NCI-H1105 treated with DMSO at 0.1 percent for 48 hours (cell line): ENCODE data around the gene REL.
"Not testable (repeated sequence)": the region's sequence is repeated elsewhere in the genome, so short reads cannot be mapped to it uniquely, and the experiment has no call there.

Source experiments
- DNase-seq: peaks from one replicate; lab custom pipeline; 2025; lab: John Stamatoyannopoulos, UW

REL gene

DNA sequence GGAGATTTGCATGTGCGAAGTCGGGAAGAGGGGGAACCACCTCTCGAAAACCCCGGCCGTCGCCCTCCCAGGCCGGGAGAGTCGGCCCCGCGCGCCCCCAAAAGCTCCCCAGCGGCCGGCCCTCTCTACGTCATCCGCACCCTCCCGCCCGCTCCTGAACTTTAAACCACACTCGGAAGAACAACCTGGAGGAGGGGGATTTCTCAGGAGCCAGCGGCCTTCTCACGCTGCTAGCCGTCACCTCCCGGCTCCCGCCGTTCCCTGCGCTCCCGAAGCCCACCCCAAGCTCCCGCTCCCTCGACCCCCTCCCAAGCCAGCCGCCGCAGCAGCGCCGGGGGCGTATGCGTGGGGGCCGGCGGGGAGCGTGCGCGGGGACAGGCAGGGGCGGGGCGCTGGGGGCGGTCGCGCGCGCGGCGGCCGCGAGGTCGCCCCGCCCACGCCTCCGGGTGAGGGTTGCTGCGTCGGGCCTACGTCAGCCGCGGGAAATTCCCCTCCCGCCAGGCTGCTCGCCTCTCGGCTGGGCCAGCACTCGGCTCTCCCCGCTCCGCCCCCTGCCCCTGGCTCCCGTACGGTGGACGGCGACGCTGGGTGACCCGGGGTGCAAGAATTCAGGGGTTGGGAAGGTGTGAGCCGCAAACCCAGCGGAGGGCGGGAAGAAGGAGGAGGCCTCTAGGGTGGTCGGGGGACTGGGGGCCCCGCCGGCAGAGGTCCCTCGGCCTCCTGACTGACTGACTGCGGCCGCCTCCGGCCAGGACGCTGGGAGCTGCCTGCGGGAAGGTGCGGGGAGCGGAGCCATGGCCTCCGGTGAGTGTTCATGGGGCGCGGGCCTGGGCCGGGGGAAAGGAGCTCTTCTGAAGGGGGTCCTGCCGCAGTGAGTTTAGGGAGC lies at the start of gene REL:
REL (plus strand) TSS at position 528 of the 886 bp plus-strand sequence; CDS start at position 795, 267 bp downstream.
- DNase-seq: peak; percentile 79

DNA sequence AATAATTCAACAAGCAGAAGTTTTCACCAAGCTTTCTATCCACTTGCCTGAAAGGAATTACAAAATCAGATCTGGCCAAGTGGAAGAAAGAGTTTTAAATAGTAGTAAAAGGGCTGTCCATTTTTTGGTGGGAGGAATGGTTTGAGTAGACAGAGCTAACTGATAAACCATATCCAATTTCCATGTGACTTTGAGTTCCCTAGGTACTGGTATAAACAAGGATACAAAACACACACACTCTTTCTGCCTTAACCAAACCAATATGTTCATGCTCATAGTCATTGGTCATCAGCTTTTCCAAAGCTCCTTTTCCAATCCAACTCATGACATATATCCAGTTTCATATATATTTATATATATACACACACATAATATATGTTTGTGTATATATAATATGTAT lies 49.5 kb upstream of the REL start:
- no peak for DNase-seq

DNA sequence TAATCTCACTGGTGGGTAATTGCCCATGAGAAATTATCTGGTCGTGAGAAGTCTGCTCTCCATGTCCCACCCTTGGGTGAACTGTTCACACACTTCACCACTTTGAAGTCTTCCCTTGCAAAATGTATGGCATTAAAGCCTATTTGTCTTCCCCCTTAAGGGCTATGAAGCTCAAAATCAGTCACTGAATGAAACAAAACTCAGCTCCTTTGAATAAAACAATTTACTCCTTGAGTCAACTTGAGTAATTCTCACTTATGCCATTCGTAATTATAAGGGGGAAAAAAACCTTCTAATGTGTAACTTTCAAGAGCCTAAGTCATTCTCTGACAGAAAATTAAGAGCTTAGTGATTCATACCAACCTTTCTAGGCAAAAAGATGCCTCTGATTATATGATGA lies 48.8 kb upstream of the REL start:
- DNase-seq: no peak

DNA sequence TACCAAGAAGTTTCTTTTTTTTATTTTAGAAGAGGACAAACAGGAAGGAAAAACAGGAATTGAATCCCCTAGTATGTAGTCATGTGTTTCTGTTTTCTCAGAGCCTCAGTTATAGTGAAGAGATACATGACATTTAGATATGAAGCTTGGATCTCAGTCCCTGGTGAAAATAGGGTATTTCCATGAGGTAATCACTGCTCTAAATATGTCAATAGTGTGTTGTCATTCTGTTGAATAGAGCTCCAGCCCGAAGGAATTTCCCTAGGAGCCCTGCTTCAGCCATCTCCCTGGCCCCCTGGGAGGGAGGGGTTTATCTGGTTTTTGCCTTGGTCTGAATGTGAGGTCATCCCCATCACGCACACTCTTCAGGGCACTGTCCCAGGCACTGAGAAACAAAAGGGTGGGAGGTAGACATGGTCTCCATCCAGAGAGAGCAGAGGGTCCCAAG lies 47.1 kb upstream of the REL start:
- no peak for DNase-seq

DNA sequence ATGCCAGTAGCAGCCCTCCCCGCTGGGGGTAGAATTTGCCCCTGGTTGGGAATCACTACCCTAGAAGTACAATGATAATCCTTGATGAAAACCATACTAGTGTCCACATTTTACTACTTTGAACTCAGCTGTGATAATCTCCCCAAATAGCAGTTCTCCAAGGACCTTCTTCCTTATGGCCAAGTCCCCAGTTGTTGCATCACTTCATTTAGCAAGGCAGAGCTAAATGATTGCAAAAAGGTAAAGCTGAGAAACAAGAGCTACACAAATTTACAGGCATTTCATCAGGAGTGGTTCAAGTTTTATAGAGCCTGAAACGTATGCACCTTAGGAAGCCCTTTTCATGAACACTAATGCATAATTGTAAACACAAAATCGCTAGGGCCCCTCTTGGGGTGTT lies 44.9 kb upstream of the REL start:
- no peak for DNase-seq

DNA sequence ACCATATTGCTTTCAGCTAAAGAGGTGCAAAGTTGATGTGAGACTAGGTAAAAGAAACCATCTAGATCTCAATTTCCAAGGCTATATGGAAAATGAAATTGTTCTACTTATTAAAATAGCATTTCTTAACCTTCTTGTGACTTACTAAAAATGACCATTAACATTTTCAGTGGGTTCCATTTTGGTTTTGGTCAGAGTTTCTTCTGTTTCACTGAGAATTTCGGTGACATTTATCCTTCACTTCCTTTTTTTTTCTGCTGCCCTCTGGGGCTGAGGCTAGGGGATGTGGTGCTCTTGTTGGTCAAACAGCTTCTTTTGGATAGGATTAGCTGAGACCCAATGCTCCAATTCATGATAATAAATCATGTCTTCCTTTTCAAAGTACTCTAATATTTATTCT lies 44.3 kb upstream of the REL start:
- no peak for DNase-seq

DNA sequence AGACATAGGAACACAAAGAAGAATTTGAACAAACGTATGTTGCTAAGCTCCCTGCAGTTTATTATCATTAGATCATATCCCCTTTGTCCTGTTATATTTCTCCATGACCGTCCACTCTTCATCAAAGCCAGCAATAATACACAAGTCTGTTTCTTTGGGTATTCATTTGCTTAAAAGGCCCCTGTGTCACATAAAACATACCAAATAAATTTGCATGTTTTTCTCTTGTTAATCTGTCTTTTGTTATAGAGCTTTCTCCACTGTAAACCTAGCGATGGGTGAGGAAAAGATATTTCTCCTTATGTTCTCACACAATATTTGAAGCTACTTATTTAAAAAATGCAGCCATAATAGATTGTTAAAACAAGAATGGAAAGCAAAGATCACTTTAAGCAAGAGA lies 42.9 kb upstream of the REL start:
- DNase-seq: no peak

DNA sequence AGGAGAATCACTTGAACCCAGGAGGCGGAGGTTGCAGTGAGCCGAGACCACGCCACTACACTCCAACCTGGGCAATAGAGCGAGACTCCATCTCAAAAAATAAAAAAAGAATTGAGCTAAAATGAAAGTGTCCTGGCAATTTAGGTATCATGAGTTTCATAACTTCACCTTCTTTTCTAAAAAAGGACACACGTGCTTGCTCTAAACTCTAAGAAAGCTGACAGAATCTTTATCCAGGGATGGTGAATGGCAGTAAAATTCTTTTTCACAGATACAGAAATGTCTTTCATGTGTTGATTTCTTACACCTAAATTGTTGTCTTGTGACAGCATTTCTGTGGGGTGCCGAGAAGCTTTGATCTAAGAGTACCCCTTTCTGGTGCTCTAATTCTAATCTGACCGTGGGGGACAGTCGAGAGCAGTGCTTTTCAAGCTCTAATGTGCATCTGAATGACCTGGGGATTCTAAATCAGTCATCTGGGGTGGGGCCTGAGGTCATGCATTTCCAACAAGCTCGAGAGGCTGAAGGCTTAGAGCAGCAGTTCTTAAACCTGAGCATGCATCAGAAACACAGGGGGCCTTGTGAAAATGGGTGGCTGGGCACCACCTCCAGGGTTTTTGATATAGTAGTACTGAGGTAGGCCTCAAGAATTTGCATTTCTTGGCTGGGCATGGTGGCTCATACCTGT lies 42.1 kb upstream of the REL start:
- no peak for DNase-seq

DNA sequence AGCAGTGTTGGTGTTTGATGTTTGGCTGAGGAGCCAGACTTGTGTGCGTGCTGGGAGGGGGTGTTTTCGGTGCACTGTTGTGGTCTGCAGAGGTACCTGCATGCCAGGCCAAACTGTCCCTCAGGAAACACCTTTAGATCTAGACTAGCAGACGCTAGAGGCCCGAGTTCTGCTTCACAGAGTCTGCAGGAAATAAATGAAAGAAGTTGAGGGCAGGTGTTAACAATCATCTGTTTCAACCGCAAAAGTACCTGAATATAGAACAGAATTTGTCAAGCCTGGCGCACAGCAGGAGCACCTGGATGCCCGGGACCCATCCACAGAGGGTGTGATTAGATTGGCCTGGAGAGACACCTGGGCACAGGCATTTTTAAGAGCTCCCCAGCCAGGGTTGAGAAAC lies 40.5 kb upstream of the REL start:
- DNase-seq: no peak

DNA sequence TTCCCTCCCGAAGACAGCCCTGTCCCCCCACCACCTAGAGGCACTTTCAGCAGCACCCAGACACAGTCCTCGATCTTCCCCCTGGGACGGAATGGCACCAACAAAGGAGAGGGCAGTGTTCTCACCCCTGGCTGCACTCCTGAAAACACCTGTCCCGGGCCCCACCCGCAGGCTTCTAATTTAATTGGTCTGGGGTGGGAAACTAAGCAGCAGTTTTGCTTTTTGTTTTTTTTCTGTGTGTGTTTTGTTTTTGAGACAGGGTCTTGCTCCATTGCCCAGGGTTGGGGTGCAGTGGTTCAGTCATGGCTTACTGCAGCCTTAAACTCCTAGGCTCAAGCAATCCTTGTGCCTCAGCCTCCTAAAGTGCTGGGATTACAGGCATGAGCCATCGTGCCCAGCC lies 38.4 kb upstream of the REL start:
- DNase-seq: no peak

DNA sequence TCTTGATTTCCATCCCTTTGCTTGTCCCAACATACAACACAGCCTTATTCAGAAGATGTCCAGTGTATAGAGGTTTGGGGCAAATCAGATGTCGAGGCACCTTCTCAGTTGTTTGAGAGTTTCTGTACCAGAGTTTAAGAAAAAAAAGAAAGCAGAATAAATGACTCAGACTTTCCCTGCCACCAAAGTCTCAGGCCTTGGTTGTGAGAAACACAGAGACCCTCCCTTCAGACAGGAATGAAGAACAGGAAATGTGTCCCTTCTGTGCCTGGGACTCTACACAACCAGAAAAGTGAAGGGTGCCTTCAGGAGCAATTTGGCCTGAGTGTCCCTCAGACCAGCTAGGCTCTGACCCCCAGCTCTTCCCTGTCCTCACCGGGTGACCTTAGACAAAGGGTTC lies 37.3 kb upstream of the REL start:
- DNase-seq: no peak

DNA sequence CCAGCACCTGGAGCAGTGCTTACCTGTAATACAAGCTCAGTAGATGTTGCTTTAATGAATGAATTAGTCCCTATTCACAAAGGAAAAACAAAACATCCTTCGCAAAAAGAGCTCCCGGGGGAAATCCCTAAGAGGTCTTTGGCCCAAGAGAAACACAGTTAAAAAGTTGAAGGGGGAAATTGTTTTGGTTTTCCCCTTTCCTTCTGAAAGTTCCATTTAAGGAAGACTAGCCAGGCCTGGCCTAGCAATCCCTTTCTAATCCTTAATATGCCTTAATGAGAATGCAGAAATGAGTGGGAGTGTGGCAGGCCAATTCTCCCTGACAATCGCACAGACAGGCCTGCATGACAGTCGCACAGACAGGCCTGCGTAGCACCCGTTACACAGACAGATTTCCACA lies 33.5 kb upstream of the REL start:
- no peak for DNase-seq

DNA sequence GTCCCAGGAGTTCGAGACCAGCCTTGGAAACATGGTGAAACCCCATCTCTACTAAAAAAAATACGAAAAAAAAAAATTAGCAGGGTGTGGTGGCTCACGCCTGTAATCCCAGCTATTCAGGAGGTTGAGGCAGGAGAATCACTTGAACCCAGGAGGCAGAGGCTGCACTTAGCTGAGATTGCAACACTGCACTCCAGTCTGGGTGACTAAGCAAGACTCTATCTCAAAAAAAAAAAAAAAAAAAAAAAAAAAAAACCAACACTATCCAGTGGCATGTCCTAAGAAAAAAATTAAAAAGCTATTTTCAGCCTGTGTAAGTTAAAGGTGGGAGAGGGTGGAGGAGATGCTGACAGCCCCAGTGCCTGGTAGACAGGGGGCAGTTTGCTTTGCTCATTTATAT lies 32.2 kb upstream of the REL start:
- DNase-seq: no peak

DNA sequence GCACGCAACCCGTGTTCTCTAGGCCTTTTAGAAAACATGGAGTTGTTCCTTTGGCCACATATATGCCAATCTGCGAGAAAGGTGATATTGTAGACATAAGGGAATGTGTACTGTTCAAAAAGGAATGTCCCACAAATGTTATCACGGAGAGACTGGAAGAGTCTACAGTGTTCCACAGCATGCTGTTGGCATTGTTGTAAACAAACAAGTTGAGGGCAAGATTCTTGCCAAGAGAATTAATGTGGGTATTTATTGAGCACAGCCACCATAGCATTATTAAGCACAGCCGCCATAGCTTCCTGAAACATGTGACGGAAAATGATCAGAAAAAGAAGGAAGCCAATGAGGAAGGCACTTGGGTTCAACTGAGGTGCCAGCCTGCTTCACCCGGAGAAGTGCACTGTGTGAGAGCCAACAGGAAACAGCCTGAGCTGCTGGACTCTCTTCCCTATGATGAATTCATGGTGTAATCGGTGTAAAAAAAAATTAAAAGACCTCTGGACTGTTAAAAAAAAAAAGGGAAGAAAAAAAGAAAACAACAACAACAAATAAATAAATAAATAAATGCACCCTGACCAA lies 29.0 kb upstream of the REL start:
- no peak for DNase-seq

DNA sequence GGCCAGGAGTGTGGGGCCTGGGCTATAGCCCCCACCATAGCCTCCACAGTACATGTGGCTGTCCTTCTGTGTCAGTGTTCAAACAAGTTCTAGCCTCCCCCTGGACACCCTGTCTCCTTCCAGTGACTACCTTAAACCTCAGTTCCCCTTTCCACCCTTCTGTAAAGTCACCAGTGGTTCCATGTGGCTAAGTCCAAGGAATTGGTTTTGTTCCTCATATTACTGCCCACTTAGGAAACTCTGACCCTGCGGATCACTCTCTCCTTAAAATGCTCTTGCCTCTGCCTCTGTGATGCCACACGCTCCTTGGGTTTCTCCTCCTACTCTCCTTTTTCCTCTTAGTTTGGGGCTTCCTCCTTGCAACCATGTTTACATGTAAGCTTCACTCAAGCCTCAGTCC lies 27.8 kb upstream of the REL start:
- no peak for DNase-seq

DNA sequence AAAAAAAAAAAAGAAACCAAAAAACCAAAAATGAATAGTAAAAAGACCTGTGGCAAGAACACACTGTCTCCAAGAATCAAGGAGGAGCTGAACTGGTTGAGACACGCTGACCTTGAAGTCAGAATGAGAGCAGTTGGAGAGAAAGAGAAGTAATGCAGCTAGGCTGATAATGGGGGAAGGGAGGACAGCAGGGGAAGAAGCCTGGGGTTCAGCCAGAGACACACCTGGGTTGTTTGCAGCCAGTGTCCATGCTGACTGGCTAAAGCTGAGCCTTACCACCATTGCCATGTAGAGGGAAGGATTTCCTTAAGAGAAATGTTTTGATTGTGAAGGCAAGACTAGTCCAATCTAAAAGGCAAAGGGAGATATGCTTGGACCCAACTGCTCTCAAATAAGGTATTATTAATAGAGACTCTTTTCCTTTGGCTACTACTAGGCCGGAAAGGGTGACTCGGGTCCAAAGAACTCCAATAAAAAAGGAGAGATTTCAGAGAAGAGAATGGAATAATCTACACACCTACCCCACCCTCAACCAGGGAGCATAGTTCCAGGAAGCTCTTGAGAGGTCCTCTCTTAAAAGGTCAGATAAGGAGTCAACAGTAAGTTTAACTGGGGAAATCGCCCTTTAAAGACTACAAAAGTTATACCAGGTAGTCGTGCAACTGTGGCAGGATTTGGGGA lies 25.2 kb upstream of the REL start:
- DNase-seq: no peak

DNA sequence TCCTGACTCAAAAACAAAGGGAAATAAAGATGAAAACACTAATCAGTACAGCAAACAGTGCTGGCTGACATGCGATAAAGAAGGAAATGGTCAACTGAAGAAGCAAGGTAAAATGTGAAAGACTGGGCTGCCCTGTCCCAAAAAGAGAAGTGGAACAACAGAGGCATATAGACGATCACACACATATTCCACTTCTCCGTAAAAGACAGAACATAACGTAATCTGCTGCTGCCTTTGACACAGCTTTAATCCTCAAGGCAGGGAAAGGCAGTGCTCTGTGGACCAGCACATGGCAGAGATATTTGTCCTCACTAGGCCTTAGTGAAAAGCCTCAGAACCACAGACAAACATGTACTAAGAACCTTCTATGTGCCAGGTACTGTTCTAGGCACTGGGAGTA lies 24.3 kb upstream of the REL start:
- no peak for DNase-seq

DNA sequence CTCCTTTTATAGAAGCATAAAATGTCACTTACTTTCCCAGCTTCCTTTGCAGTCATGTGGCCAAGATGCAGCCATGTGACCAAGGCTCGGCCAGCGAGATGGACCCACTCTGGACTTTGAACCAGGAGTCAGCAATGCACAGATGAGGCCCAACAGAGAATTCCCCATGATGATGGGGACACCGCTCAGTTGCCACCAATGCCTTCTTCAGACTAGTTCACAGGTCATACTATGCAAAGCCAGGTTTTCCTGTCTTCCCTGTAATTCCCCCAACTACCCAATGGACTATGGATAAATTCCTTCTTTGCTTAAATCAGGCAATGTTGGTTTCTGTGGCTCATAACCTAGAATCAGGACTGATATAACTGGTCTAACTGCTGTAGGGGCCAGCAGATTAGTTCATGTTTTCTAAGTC lies 22.5 kb upstream of the REL start:
- DNase-seq: no peak

DNA sequence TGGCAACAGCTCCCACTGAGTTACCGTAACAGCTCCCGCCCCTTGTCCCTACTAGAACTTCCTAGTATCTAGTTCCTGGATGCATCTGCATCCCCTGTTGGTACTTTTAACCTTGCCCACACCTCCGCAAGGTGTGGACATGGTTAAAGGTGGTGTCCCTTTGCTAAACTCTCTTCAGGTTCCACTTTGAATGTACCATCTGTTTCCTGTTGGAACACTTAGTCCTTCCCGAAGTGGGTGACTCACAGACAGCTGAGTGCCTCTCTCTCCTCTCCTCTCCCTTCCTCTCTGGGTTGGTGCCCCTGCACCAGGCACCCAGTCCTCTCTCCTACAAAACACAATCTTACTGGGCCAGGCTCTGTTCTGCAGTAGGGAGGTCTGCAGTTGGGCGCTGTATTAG lies 19.6 kb upstream of the REL start:
- no peak for DNase-seq

DNA sequence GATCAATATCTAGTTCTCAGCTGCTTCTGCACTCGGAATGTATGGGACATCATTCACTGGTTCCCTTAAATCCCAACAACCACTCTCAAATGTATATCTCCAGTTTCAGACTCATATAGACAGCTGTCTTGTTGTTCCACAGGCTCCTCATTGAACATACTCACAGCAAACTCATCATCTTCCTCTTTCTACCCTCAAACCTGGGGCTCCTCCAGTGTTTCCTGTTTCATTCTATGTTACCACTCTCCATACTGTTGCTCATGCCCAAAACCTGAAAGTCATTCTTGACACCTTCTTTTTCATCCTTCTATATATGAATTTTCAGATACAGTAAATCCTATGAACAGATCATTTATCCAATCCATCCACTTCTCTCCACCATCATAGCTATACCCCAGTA lies 18.7 kb upstream of the REL start:
- no peak for DNase-seq

DNA sequence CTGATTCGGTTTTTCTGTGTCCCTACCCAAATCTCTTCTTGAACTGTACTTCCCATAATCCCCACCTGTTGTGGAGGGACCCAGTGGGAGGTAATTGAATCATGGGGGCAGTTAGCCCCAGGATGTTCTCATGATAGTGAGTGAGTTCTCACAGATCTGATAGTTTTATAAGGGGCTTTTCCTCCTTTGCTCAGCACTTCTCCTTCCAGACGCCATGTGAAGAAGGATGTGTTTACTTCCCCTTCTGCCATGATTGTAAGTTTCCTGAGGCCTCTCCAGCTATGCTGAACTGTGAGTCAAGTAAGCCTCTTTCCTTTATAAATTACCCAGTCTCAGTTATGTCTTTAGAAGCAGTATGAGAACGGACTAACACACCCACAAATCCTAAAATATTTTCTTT lies 16.0 kb upstream of the REL start:
- not testable (repeated sequence) for DNase-seq

DNA sequence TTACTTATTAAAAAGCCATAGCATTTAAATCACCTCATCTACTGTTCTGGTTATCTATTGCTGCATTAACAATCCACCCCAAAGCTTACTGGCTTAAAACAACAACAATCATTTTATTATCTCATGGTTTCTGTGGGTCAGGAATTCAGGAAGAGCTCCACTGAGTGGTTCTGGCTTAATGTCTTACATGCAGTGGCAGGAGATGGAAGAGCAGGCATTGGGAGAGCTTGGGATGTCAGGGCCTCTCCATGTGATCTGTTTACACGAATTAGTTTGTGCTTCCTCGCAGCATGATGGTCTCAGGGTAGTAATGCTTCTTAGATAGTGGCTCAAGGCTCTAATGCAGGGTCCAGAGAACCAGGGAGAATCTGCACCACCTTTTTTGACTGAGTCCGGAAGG lies 14.4 kb upstream of the REL start:
- peak; percentile 91 for DNase-seq

DNA sequence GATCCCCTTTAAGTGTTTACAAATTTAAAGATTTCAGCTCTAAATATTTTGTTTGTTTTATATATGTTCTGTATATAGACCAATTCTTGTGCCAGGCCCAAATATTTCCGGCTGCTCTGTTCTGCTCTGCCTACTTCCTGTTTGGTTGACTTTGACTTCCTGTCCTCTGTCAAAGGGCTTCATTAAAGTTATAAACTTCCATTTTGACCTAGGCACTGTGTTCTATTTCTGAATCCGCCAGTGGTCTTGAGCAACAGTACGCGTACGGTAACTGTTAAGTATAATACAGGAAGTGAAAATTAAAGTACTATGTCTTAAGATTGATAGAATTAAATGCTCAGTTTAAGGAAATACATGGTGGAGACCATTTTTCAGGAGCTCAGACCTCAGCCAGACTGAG lies 13.5 kb upstream of the REL start:
- no peak for DNase-seq
